T-cell (primary cell): ENCODE measurements around the gene PIGT. TPM values are rescaled to one million over a fixed set of nuclear protein-coding genes. Genes with fewer than 3 reads are reported as not detected.

ENCODE experiments used
- ATAC-seq, 4 experiments: fragments of 200-7000 bp in 3 of 4; fragments of 150-1000 bp in 1 of 4; cut with Tn5 transposase; replicated peaks in 1 of 4; 1 replicate in 3 of 4; 2 replicates in 1 of 4; pipeline ENCODE4 v1.10.0; 2021; ENCODE audit warnings: moderate library complexity in 3 of 4, mild to moderate bottlenecking in 2 of 4, moderate number of reproducible peaks in 1 of 4
- CTCF ChIA-PET, 2 donors: fragments of 300-600 bp; sonication (Branson Sonifier 250); formaldehyde crosslinking; loops; one replicate each; lab custom pipeline; 2022; ENCODE audit warnings: antibody characterized with exemption in 2 of 2; lab: Charles Lee
- POLR2A ChIA-PET, 2 donors: fragments of 300-600 bp; sonication (Branson Sonifier 250); formaldehyde crosslinking; loops; one replicate each; lab custom pipeline; 2022; ENCODE audit warnings: antibody characterized with exemption in 2 of 2; lab: Charles Lee
- DNase-seq, 35 experiments: peaks; one replicate each; pipeline versions ENCODE4 v3.0.0 to v3.0.0-alpha.2; 2013 to 2023
- H3K27ac ChIP-seq: one replicate; pipeline ENCODE4 v1.5.1; 2013; ENCODE audit warnings: low read length
- H3K27me3 ChIP-seq, 2 experiments: replicated peaks in 1 of 2; 1 replicate in 1 of 2; 2 replicates in 1 of 2; pipeline versions ENCODE4 v1.6.1 to v1.7.0; 2013; ENCODE audit warnings: low read length in 1 of 2, mixed read lengths in 1 of 2; ENCODE audit not compliant: control insufficient read depth in 2 of 2, insufficient read depth in 2 of 2; ENCODE audit errors: extremely low read depth in 1 of 2
- H3K36me3 ChIP-seq, 2 donors: 1 replicate in 1 of 2; 2 replicates in 1 of 2; pipeline versions ENCODE4 v1.6.1 to v1.7.0; 2013; ENCODE audit warnings: low read length in 1 of 2; ENCODE audit not compliant: control insufficient read depth in 2 of 2, insufficient read depth in 1 of 2; ENCODE audit errors: extremely low read depth in 1 of 2
- H3K4me1 ChIP-seq, 2 experiments: 1 replicate in 1 of 2; 2 replicates in 1 of 2; pipeline versions ENCODE4 v1.6.1 to v1.7.0; 2013; ENCODE audit warnings: low read length in 2 of 2, mixed read lengths in 1 of 2; ENCODE audit not compliant: insufficient read depth in 2 of 2, control insufficient read depth in 1 of 2; ENCODE audit errors: extremely low read depth in 1 of 2
- H3K4me3 ChIP-seq, 2 donors: 1 replicate in 1 of 2; 2 replicates in 1 of 2; pipeline versions ENCODE4 v1.5.1 to v1.7.0; 2013; ENCODE audit warnings: mild to moderate bottlenecking in 2 of 2, low read length in 1 of 2, moderate library complexity in 1 of 2; ENCODE audit not compliant: control insufficient read depth in 1 of 2; ENCODE audit errors: extremely low read depth in 1 of 2
- H3K9me3 ChIP-seq: 2 replicates; pipeline ENCODE4 v1.7.0; 2013
- H3K27ac Mint-ChIP-seq, 2 donors: one replicate each; pipeline ENCODE4 v1.8.0; 2020 to 2021; ENCODE audit warnings: mild to moderate bottlenecking in 2 of 2, mixed read lengths in 2 of 2
- H3K27me3 Mint-ChIP-seq, 2 donors: one replicate each; pipeline ENCODE4 v1.8.0; 2021 to 2022; ENCODE audit warnings: mixed read lengths in 2 of 2
- H3K36me3 Mint-ChIP-seq: one replicate; pipeline ENCODE4 v1.8.0; 2021; ENCODE audit warnings: mixed read lengths
- H3K4me1 Mint-ChIP-seq, 3 donors: one replicate each; pipeline ENCODE4 v1.8.0; 2020 to 2022; ENCODE audit warnings: mixed read lengths in 3 of 3, mild to moderate bottlenecking in 1 of 3
- H3K4me3 Mint-ChIP-seq, 3 donors: one replicate each; pipeline ENCODE4 v1.8.0; 2020 to 2022; ENCODE audit warnings: mild to moderate bottlenecking in 3 of 3, mixed read lengths in 3 of 3, moderate library complexity in 3 of 3
- H3K9me3 Mint-ChIP-seq, 3 donors: one replicate each; pipeline ENCODE4 v1.8.0; 2020 to 2022; ENCODE audit warnings: mixed read lengths in 3 of 3
- WGBS: methylation state at CpG from one replicate; pipeline ENCODE4 v1.1.5; 2013; ENCODE audit warnings: missing lambda C conversion rate; ENCODE audit not compliant: insufficient coverage; 5-methylcytosine and 5-hydroxymethylcytosine counted together
- total RNA-seq, 35 experiments: library from RNA in 6 of 35; stranded (reverse) in 6 of 35; fragments of 120-200 nt in 1 of 35; gene quantifications; one replicate each; pipeline versions ENCODE4 v1.2.1 to v1.2.4 and lab custom pipeline; 2013 to 2026

PIGT gene
- total RNA-seq, 5 donors from 2014 or later (not counting 1 experiment from before 2014, with no cell fraction given), result 76.6 to 140 (median 79.4) TPM

DNA sequence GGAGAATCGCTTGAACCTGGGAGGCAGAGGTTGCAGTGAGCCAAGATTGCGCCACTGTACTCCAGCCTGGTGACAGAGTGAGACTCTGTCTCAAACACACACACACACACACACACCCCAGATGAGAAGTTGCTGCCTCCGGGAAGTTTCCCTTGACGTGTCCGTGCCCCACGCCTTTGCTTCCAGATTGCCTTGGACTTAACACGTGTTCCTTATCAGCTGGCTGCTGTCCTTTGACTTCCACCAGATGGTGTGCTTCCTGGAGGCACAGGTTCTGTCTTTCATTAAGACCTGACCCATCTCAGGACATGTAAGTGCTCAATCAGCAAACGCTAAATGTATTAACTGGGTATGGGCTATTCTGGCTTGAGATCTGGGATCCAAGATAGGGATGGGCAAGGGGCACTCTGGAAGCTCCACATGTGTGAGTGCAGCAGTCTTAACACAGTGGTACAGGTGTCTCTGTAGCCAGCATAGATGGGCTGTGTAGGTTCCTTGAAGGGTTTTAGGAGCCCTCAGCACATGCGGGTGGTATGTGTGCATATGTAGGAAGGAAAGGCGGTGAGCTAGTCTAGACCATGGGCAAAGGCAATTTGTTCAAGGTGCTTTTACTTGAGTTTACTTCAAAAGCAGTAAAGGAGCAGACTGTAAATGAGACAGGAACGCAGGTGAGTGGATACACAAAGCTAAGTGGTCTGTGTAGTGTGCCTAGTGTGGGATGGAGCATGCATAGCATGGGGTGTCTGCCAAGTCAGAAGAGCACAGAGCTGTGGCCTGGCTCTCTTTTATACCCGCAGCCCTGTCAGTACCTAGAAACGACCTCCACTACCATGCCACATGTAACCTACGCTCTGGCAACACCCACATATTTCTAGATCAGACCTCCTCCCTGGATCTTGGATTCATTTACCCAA, 11.6 kb downstream of the PIGT start:
- H3K36me3 ChIP-seq, result peaks cover 17 to 45% of the 10 kb centered on the region in 2 donors
- WGBS, result 94% methylated on average over 12 of the region's 14 CpGs
- Mint-ChIP-seq H3K4me1 (peaks cover 0 to 6% (median 2%) of the 10 kb centered on the region in 3 donors), H3K27me3 (no peaks in the 10 kb centered on the region), H3K4me3 (no peak overlapping the region), H3K9me3 (no peaks in the 10 kb centered on the region), H3K27ac (peak overlapping the region in 1 of 2 donors; percentile 8), H3K36me3 (peaks cover 47% of the 10 kb centered on the region)
- H3K9me3 ChIP-seq, result no peaks in the 10 kb centered on the region
- DNase-seq, result no peak
- no peak overlapping the region for H3K4me3 ChIP-seq
- peaks cover 0 to 6% of the 10 kb centered on the region in 2 experiments for H3K4me1 ChIP-seq
- ChIA-PET POLR2A (no interaction called here), CTCF (interaction anchor here in 1 of 2 donors (0.6 to 1.0 kb wide), 2 partner anchors 12 to 54 kb away, joined by 3 read pairs; no protein-coding TSS in a partner anchor)
- no peaks in the 10 kb centered on the region for H3K27me3 ChIP-seq
- no peak for ATAC-seq
- H3K27ac ChIP-seq, result no peak overlapping the region

DNA sequence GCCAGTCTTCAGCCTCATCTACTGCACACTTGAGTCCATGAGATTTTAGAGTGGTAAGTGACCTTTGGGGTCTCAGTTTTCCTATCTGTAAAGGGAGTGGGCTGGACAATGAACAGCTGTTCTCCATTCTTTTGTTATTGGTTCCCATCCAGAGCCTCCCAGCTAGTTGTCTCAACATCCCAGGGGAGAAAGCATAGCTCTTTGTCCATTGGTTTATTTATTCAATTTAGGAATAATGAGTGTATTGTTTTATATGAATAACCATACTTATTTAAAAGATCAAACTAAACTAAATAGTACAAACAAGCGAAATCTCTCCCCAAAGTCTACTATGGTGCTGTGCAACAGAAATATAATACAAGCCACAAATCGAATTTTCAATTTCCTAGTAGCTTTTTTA, 13.7 kb downstream of the PIGT start:
- no peaks in the 10 kb centered on the region for H3K27me3 ChIP-seq
- H3K36me3 ChIP-seq, result peaks cover 11 to 26% of the 10 kb centered on the region in 2 donors
- Mint-ChIP-seq H3K4me1 (peaks cover 0 to 11% (median 2%) of the 10 kb centered on the region in 3 donors), H3K9me3 (no peaks in the 10 kb centered on the region), H3K27ac (no peak overlapping the region), H3K4me3 (no peak overlapping the region), H3K36me3 (peaks cover 38% of the 10 kb centered on the region), H3K27me3 (no peaks in the 10 kb centered on the region)
- 50% methylated on average over 1 of the region's 2 CpGs for WGBS
- no peak for ATAC-seq
- peaks cover 0 to 10% of the 10 kb centered on the region in 2 experiments for H3K4me1 ChIP-seq
- no peak overlapping the region for H3K27ac ChIP-seq
- H3K9me3 ChIP-seq, result no peaks in the 10 kb centered on the region
- ChIA-PET POLR2A (interaction anchor here in 1 of 2 donors (0.5 kb wide), 1 partner anchor 137 kb away, joined by 3 read pairs; no protein-coding TSS in a partner anchor), CTCF (interaction anchor here (0.7 to 0.9 kb wide), 3 partner anchors 56 to 344 kb away, joined by 3 to 6 read pairs (median 4); no protein-coding TSS in a partner anchor)
- H3K4me3 ChIP-seq, result no peak overlapping the region
- no peak for DNase-seq

DNA sequence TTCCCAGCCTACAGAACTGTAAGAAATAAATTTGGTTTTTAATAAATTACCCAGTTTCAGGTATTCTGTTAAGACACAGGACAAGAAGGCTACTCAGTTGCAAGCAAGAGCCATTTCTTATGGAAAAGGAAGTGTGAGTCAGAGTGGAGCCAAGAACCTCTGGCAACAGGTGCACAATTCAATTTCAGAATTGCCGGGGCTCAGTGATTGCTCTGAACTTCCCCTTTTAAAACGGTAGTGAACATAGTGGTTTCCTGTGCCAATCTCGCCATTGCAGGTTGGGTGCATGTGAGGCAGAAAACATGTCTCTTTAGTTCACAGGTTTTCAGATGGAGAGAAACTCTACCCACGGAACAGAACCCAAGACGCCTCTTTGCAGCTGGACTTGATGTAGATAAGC, 16.4 kb downstream of the PIGT start:
- WGBS, result 13% methylated on average over 4 of the region's 5 CpGs
- no peaks in the 10 kb centered on the region for H3K9me3 Mint-ChIP-seq
- Histone ChIP-seq H3K9me3 (no peaks in the 10 kb centered on the region), H3K36me3 (peaks cover 3 to 6% of the 10 kb centered on the region in 2 donors), H3K27me3 (no peaks in the 10 kb centered on the region), H3K4me1 (peaks cover 4 to 18% of the 10 kb centered on the region in 2 experiments), H3K4me3 (no peak overlapping the region), H3K27ac (no peak overlapping the region)
- H3K4me1 Mint-ChIP-seq, result peaks cover 7 to 23% (median 11%) of the 10 kb centered on the region in 3 donors
- no peaks in the 10 kb centered on the region for H3K27me3 Mint-ChIP-seq
- no peak overlapping the region for H3K4me3 Mint-ChIP-seq
- H3K36me3 Mint-ChIP-seq, result peaks cover 22% of the 10 kb centered on the region
- no peak overlapping the region for H3K27ac Mint-ChIP-seq
- CTCF ChIA-PET, result interaction anchor here in 1 of 2 donors (1.3 kb wide), 1 partner anchor 59 kb away, joined by 3 read pairs; no protein-coding TSS in a partner anchor
- ATAC-seq (no peak), DNase-seq (peak in 9 of 35 experiments; percentile 9 to 42 (median 31))
- POLR2A ChIA-PET, result interaction anchor here in 1 of 2 donors (0.7 kb wide), 1 partner anchor 17 kb away, joined by 3 read pairs; no protein-coding TSS in a partner anchor

DNA sequence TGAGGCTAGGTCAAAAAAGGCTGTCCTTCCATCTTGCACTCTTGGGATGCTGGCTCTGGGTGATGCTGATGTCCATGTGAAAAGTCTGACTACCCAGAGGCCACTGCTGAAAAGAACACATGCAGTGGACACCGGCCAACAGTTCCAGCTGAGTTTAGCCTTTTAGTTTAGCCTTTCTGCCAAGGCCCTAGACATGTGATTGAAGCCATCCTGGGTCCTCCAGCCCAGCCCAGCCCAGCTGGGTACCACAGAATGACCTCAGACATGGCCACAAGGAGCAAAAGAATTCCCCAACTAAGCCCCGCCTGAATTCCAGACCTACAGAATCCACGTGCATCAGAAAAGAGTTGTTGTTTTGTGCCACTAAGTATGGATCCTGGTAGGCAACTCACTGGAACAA, 17.4 kb downstream of the PIGT start:
- POLR2A ChIA-PET, result no interaction called here
- no peaks in the 10 kb centered on the region for H3K27me3 ChIP-seq
- Mint-ChIP-seq H3K27ac (peak overlapping the region in 1 of 2 donors; percentile 11), H3K9me3 (no peaks in the 10 kb centered on the region), H3K36me3 (peaks cover 13% of the 10 kb centered on the region), H3K4me1 (peaks cover 7 to 23% (median 11%) of the 10 kb centered on the region in 3 donors), H3K27me3 (no peaks in the 10 kb centered on the region), H3K4me3 (no peak overlapping the region)
- no peaks in the 10 kb centered on the region for H3K9me3 ChIP-seq
- H3K4me3 ChIP-seq, result no peak overlapping the region
- no peak overlapping the region for H3K27ac ChIP-seq
- peaks cover 4 to 18% of the 10 kb centered on the region in 2 experiments for H3K4me1 ChIP-seq
- ATAC-seq, result no peak
- peaks cover 0 to 4% of the 10 kb centered on the region in 2 donors for H3K36me3 ChIP-seq
- no peak for DNase-seq
- CTCF ChIA-PET, result interaction anchor here in 1 of 2 donors (0.8 kb wide), 1 partner anchor 13 kb away, joined by 3 read pairs; no protein-coding TSS in a partner anchor
- WGBS, result 86% methylated on average over 2 of the region's 3 CpGs

DNA sequence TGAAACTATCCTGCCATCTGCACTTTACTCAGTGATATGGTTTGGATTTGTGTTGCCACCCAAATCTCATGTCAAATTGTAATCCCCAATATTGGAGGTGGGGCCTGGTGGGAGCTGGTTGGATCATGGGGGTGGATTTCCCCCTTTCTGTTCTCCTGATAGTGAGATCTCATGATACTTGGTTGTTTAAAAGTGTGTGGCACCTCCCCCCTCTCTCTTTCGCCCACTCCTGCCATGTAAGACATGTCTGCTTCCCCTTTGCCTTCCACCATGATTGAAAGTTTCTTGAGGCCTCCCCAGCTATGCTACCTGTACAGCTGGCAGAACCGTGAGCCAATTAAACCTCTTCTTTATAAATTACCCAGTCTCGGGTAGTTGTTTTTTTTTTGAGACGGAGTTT, 18.0 kb downstream of the PIGT start:
- no CpG with 5 or more reads among the region's 4 CpGs for WGBS
- H3K27ac ChIP-seq, result no peak overlapping the region
- Mint-ChIP-seq H3K4me1 (peaks cover 7 to 23% (median 11%) of the 10 kb centered on the region in 3 donors), H3K27ac (no peak overlapping the region), H3K27me3 (no peaks in the 10 kb centered on the region), H3K36me3 (peaks cover 13% of the 10 kb centered on the region), H3K4me3 (no peak overlapping the region), H3K9me3 (no peaks in the 10 kb centered on the region)
- H3K9me3 ChIP-seq, result no peaks in the 10 kb centered on the region
- DNase-seq, result no peak
- ChIA-PET CTCF (interaction anchor here in 1 of 2 donors (0.8 kb wide), 1 partner anchor 13 kb away, joined by 3 read pairs; no protein-coding TSS in a partner anchor), POLR2A (interaction anchor here in 1 of 2 donors (0.7 kb wide), 1 partner anchor 43 kb away, joined by 8 read pairs; no protein-coding TSS in a partner anchor)
- H3K4me3 ChIP-seq, result no peak overlapping the region
- no peak for ATAC-seq
- H3K27me3 ChIP-seq, result no peaks in the 10 kb centered on the region
- peaks cover 0 to 4% of the 10 kb centered on the region in 2 donors for H3K36me3 ChIP-seq
- peaks cover 4 to 18% of the 10 kb centered on the region in 2 experiments for H3K4me1 ChIP-seq
